Left ventricle myocardium inferior (tissue), 1 donor: ENCODE measurements around the gene NOP9. TPM values are rescaled to one million over a fixed set of nuclear protein-coding genes. Genes with fewer than 3 reads are reported as not detected.

Source experiments
- DNase-seq: peaks from one replicate; pipeline ENCODE4 v3.0.0-alpha.2; 2020
- H3K27ac ChIP-seq: fragments of 200-600 bp; replicated peaks from 2 replicates; pipeline ENCODE4 v1.8.0; 2021
- H3K27me3 ChIP-seq: fragments of 200-600 bp; 2 replicates; pipeline ENCODE4 v1.8.0; 2021; ENCODE audit warnings: low read depth
- H3K36me3 ChIP-seq: fragments of 200-600 bp; 2 replicates; pipeline ENCODE4 v1.8.0; 2021
- H3K4me1 ChIP-seq: fragments of 200-600 bp; 2 replicates; pipeline ENCODE4 v1.8.0; 2021
- H3K4me3 ChIP-seq: fragments of 200-600 bp; 2 replicates; pipeline ENCODE4 v1.8.0; 2021; ENCODE audit warnings: mild to moderate bottlenecking, moderate library complexity
- H3K9me3 ChIP-seq: fragments of 200-600 bp; replicated peaks from 2 replicates; pipeline ENCODE4 v1.8.0; 2021
- CTCF ChIP-seq: fragments of 200-600 bp; IDR thresholded peaks from 2 replicates; pipeline ENCODE4 v1.8.0; 2021; ENCODE audit warnings: antibody characterized with exemption, mild to moderate bottlenecking, borderline replicate concordance
- intact Hi-C: fragments of 100-400 bp; cut with micrococcal nuclease; formaldehyde crosslinking; loops from one replicate; pipeline ENCODE4 v1.11.0; 2022
- total RNA-seq: library from RNA; stranded (reverse); fragmentation: NEBNext Ultra II Directional; extraction: Animal tissue kit (Norgen Biotek cat#: 25700); gene quantifications from one replicate; pipeline ENCODE4 v1.2.1, GENCODE V29; 2021
- donor health status: DM: no; HTN: yes; CAD: no; lungs with severe emphysema.

The NOP9 gene
- total RNA-seq, 1 donor from 2014 or later = 23.4 TPM

GRCh38 chr14:24314377-24315193, 14.9 kb downstream of the NOP9 start:
- no peak for DNase-seq
- Histone ChIP-seq H3K27me3 (peaks cover 39% of the 10 kb centered on the region), H3K4me1 (peaks cover 80% of the 10 kb centered on the region), H3K27ac (peak overlapping the region; percentile 88), H3K36me3 (peaks cover under 1% of the 10 kb centered on the region), H3K4me3 (no peak overlapping the region), H3K9me3 (no peaks in the 10 kb centered on the region)
- intact Hi-C loops = no loop called here
- TF ChIP-seq CTCF = no peak

- H3K4me3 ChIP-seq = peak overlapping the region; percentile 41
- peaks cover 72% of the 10 kb centered on the region for H3K4me1 ChIP-seq
These were observed 15.7 kb downstream of the NOP9 start for GRCh38 chr14:24315243-24315806.

GRCh38 chr14:24315807-24316596, 16.4 kb downstream of the NOP9 start:
- peak overlapping the region; percentile 41 for H3K4me3 ChIP-seq
- H3K27ac ChIP-seq = peak overlapping the region; percentile 88
- H3K9me3 ChIP-seq = no peaks in the 10 kb centered on the region
- H3K36me3 ChIP-seq = peaks cover 13% of the 10 kb centered on the region
- H3K27me3 ChIP-seq = peaks cover 46% of the 10 kb centered on the region
- DNase-seq = peak; percentile 55
- intact Hi-C loops = no loop called here
- peaks cover 66% of the 10 kb centered on the region for H3K4me1 ChIP-seq
- TF ChIP-seq CTCF = peak; percentile 57

More at GRCh38 chr14:24315243-24315806, 15.7 kb downstream of the NOP9 start:
- no peaks in the 10 kb centered on the region for H3K9me3 ChIP-seq
- TF ChIP-seq CTCF = no peak
- H3K27ac ChIP-seq = peak overlapping the region; percentile 88
- peaks cover 8% of the 10 kb centered on the region for H3K36me3 ChIP-seq
- intact Hi-C loops = no loop called here
- H3K27me3 ChIP-seq = peaks cover 43% of the 10 kb centered on the region
- no peak for DNase-seq

DNA sequence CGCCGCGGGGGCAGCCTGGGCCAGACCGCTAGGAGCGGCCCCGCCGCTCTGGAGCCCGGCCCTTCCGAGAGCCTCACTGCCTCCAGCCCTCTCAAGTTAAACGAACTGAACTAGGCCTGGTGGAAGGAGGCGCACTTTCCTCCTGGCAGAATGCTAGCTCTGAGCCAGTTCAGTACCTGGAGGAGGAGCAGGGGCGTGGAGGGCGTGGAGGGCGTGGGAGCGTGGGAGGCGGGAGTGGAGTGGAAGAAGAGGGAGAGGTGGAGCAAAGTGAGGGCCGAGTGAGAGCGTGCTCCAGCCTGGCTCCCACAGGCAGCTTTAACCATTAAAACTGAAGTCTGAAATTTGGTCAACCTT, 16.9 kb downstream of the NOP9 start:
- peaks cover 60% of the 10 kb centered on the region for H3K4me1 ChIP-seq
- intact Hi-C loops = no loop called here
- peak overlapping the region; percentile 88 for H3K27ac ChIP-seq

More for the DNA sequence above, 16.9 kb downstream of the NOP9 start:
- no peak for TF ChIP-seq CTCF
- peaks cover 19% of the 10 kb centered on the region for H3K36me3 ChIP-seq
- H3K9me3 ChIP-seq = no peaks in the 10 kb centered on the region
- peaks cover 46% of the 10 kb centered on the region for H3K27me3 ChIP-seq
- H3K4me3 ChIP-seq = peak overlapping the region; percentile 41
- DNase-seq = no peak
